ENCODE results near the gene ZNF175.

DNA sequence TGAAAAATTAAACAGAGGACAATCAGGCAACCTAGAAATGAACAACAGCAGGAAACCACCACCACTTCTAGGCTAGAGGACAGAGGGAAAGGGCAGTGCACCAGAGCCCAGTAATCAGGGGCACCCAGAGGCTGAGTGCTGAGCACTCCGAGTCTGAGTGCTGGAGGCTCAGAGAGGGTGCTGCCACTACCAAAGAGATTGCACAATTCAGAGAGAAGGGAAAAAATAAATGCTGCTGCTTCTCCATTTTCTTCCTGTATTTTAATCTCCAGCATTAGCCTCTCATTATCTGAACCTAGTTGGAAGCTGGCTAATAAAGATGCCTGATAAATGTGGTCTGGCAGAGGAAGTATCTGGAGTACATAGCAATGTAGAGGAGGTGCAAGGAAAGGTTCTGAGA lies 11.8 kb upstream of the ZNF175 start:
- TF ChIP-seq YY1 (IDR thresholded peaks at IDR 0.05; ENCODE audit: insufficient read depth, insufficient read length) = no peak
- no peak for TF ChIP-seq ZNF274 (IDR thresholded peaks at IDR 0.05; ENCODE audit: low read depth, low read length)

Data from NT2/D1 (cell line).